ENCODE data around the gene TMEM253. TPM values are rescaled to one million over a fixed set of nuclear protein-coding genes. Genes with fewer than 3 reads are reported as not detected.

Gene TMEM253
- total RNA-seq, 1 donor from 2014 or later, result 2.2 TPM

DNA sequence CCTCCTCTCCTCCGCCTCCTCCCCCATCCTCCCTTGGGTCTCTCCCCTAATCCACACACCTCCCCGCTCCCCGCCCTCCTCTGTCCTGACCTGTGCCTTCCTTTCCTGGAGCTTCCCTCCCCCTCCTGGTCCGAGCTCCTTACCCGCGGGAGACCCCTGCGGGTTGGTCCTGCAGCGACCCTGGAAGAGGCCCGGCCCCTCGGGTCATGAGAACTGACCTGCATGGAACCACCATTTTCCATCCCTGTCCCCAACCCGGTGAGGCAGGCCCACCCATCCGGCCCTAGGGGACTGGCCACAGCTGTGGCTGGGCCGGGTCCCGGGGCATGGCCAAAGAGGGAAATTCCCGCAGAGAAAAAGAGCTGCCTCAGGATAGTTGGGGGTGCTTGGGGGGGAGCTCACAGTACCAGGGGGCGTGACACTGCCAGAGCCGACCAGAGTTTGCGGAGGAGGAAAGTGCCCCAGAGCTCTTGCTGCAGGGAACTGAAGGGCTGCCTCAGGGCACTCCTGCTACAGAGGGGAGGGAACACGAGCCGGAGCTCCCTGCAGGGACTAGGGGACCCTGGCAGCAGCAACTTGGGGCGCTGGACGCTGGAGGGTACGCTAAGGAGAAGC, 30.1 kb upstream of the TMEM253 start:
- peak; percentile 88 for DNase-seq (ENCODE audit: low spot score)

DNA sequence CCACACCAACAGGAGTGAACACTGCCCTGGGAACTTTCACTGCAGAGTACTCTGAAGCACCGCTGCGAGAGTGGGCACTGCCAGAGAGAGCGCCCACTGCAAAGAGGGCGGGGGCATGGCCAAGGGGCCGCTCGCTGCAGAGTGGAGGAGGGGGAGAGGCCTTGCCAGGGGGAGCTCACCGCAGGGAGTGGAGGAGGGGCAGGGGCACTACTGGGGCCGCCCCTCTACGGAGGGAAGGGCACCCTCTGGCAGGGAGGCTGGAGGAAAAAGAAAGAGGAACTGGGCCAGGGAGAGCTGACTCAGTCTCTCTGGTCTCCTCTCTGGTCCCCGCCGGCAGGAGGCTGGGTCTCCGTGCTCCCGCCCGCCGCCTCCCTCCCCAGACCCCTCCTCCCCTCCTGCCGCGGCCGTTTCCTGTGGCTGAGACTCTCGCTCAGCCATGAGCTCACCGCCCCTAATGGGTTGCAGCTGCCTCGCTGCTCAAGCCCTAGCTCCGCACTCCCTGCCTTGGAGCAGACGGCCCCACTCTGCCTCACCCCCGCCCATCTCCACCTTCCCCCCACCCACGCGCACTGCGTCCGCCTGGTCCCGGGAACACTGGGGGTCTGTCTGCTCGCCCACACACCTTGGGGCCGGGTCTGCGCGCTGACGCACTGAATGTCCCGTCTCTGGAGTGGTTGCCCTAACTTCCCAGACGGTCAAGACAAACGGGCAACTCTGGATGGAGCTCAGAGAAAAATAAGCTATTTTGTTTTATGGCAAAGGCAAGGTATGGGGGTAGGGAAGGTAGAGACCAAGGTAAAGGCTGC, 29.4 kb upstream of the TMEM253 start:
- DNase-seq (ENCODE audit: low spot score), result peak; percentile 92

DNA sequence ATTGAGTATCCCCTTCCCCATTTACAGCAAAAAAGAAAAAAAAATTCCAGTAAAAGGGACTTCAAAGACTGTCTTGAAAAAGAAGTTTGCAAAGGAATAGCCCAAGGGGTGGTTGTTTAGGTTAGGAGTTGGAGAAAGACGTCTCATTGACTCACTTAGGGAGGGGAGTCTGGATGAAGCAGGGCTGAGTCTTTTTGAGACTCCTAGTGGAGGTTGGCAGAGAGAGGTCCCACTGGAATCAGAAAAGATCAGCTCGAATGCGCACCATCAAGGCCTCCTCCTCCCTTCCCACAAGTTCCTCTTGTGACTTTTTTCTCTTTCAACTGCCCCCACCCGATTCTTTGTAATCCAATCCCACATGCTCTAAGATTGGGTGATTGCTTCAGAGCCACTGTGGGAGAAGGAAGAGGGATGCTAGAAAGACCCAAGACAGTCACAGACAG, 28.8 kb upstream of the TMEM253 start:
- peak; percentile 49 for DNase-seq (ENCODE audit: low spot score)

DNA sequence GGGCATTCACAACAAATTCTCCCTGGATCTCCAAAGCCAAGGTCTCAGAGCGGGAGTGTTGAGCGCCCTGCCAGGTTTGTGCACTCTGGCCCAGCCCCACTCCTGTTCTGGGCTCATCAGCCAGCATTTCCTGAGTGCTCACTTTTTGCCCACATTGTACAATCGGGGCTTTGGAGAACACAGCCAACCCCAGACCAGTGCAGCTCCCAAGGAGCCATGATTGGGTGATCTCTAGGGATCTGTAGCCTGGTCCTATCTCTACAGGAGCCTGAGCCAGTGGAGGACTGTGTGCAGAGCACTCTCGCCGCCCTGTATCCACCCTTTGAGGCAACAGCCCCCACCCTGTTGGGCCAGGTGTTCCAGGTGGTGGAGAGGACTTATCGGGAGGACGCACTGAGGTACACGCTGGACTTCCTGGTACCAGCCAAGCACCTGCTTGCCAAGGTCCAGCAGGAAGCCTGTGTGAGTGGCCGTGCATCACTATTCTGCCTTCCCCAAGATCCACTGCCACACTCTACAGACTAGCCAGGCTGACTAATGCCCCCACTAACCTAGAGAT, 28.0 kb upstream of the TMEM253 start:
- DNase-seq (ENCODE audit: low spot score), result peak; percentile 47

DNA sequence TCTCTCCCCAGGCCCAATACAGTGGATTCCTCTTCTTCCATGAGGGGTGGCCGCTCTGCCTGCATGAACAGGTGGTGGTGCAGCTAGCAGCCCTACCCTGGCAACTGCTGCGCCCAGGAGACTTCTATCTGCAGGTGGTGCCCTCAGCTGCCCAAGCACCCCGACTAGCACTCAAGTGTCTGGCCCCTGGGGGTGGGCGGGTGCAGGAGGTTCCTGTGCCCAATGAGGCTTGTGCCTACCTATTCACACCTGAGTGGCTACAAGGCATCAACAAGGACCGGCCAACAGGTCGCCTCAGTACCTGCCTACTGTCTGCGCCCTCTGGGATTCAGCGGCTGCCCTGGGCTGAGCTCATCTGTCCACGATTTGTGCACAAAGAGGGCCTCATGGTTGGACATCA, 26.9 kb upstream of the TMEM253 start:
- DNase-seq (ENCODE audit: low spot score), result peak; percentile 51

DNA sequence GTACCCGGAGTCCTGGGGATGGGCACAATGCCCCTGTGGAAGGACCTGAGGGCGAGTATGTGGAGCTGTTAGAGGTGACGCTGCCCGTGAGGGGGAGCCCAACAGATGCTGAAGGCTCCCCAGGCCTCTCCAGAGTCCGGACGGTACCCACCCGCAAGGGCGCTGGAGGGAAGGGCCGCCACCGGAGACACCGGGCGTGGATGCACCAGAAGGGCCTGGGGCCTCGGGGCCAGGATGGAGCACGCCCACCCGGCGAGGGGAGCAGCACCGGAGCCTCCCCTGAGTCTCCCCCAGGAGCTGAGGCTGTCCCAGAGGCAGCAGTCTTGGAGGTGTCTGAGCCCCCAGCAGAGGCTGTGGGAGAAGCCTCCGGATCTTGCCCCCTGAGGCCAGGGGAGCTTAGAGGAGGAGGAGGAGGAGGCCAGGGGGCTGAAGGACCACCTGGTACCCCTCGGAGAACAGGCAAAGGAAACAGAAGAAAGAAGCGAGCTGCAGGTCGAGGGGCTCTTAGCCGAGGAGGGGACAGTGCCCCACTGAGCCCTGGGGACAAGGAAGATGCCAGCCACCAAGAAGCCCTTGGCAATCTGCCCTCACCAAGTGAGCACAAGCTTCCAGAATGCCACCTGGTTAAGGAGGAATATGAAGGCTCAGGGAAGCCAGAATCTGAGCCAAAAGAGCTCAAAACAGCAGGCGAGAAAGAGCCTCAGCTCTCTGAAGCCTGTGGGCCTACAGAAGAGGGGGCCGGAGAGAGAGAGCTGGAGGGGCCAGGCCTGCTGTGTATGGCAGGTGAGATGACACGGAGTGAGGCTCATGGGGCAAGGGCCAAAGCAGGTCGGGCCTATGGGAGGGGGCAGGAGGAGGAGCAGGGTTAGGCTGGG, 26.2 kb upstream of the TMEM253 start:
- no peak for DNase-seq (ENCODE audit: low spot score)

DNA sequence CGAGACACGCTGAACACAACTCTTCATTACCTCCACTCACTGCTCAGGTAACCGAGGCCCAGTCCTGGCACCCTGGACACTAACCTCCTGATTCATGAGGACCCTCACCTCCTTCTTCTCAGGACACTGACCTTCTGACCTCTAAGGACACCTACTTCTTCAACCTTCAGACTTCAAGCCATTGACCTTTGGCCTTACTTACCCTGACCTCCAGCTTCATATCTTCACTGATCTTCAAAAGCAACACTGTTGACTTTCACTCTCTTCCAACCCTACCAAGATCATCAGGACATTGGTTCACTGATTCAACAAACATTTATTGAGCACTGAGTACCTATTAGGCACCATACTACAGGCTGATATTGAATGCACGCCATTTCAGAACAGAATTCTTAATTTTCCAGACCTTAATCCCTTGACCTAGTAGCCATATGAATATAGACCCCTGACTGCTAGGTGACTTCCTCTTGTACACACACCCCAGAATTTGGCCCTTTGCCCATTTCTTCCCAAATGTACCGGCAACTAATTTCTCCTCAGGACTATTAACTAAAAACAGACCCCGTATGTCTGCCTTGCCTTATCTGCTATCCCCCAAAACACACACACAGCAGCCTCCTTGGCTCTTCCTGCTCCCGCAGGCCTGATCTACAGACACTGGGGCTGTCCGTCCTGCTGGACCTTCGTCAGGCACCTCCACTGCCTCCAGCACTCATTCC, 25.0 kb upstream of the TMEM253 start:
- no peak for DNase-seq (ENCODE audit: low spot score)

DNA sequence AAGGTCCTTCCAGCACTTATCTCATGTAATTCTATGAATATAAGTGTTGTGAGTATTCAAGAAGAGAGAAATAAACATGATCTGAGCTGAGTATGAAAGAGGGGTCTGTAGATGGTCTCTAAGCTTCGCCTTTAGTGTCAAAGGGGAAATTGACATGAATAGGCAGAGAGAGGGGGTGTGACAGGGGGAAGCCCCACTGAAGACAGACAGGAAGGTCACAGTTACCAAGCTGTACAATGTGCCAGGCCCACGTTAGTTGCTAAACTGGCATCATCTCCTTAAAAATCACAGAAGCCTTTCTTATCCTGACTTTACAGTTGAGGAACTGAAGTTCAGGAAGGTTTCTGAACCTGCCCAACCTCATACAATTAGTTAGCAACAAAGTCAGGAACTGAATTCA, 23.2 kb upstream of the TMEM253 start:
- DNase-seq (ENCODE audit: low spot score), result no peak

DNA sequence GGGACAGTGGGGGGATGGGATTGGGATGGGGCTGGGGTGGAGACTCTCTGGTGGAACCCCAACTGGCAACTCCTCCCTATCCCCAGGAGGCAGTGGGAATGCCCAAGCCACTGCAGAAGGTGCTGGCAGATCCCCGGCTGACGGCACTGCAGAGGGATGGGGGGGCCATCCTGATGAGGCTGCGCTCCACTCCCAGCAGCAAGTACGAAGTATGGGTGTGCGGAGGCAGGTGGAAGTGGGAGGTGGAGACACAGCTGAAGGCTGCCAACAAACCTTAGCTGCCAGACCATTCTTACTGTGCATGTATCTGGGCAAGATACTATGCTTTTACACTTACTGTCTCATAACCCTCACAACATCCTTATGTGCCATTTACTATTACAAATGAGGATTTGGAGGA, 22.6 kb upstream of the TMEM253 start:
- DNase-seq (ENCODE audit: low spot score), result no peak

DNA sequence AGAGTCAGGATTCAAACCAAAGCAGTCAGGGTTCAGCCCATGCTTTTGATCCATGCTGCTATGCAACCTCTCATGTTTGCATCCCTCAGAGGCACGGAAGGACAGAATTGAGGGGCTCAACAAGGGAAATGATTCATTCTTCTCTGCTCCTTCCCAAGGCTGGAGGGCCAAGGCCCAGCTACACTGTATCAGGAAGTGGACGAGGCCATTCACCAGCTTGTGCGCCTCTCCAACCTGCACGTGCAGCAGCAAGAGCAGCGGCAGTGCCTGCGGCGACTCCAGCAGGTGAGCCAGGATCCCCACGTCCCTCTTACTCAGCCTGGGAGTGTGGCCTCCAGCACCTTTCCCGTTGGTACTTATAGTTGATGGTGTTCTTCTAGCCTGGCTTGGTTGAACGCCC, 22.1 kb upstream of the TMEM253 start:
- no peak for DNase-seq (ENCODE audit: low spot score)

DNA sequence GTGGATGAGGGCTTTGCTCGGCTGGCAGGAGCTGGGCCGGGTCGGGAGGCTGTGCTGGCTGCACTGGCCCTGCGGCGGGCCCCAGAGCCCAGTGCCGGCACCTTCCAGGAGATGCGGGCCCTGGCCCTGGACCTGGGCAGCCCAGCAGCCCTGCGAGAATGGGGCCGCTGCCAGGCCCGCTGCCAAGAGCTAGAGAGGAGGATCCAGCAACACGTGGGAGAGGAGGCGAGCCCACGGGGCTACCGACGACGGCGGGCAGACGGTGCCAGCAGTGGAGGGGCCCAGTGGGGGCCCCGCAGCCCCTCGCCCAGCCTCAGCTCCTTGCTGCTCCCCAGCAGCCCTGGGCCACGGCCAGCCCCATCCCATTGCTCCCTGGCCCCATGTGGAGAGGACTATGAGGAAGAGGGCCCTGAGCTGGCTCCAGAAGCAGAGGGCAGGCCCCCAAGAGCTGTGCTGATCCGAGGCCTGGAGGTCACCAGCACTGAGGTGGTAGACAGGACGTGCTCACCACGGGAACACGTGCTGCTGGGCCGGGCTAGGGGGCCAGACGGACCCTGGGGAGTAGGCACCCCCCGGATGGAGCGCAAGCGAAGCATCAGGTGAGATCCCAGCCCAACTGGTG, 19.2 kb upstream of the TMEM253 start:
- DNase-seq (ENCODE audit: low spot score), result no peak

DNA sequence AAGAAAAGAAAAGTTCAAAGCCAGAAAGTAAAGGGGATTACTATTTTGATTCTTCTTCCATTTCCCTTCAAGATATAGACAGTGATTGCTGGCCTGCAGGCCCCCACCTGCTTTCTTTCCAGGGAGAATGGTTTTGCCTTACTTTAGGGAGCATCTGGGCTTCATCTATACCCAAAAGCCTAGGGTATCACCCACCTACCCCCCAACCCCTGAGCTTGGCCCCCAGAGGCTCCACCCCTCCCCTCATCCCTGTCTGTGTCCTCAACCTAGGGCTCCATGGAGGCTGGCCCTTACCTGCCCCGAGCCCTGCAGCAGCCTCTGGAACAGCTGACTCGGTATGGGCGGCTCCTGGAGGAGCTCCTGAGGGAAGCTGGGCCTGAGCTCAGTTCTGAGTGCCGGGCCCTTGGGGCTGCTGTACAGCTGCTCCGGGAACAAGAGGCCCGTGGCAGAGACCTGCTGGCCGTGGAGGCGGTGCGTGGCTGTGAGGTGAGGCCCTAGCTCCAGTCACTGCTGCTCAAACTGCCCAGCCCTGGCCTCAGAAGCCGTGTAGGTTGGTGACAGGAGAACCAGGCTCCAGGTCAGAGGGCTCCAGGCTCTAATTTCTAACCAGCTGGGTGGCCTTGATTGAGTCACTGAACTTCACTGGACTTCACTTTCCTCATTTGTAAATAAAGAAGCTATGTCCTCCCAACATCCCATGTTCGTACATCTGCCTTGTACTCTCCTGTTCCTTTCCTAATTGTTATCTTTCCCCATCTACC, 17.1 kb upstream of the TMEM253 start:
- no peak for DNase-seq (ENCODE audit: low spot score)

DNA sequence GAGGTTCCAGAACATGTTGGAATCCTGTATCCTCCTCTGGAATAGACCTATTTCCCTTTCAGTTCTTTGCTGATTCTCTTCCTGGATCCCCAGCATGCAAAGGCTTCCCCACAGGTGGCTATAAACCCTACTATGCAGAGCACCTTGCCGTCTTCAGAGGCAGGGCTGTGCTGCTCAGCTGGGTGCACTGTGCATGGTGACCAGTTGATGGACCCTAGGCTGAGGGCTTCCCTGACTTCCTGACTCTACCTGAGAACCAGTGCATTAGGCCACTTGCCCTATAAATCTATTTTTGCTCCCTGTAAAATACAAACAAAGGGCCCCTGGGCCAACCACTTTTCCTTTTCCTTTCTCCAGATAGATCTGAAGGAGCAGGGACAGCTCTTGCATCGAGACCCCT, 16.5 kb upstream of the TMEM253 start:
- DNase-seq (ENCODE audit: low spot score), result no peak

DNA sequence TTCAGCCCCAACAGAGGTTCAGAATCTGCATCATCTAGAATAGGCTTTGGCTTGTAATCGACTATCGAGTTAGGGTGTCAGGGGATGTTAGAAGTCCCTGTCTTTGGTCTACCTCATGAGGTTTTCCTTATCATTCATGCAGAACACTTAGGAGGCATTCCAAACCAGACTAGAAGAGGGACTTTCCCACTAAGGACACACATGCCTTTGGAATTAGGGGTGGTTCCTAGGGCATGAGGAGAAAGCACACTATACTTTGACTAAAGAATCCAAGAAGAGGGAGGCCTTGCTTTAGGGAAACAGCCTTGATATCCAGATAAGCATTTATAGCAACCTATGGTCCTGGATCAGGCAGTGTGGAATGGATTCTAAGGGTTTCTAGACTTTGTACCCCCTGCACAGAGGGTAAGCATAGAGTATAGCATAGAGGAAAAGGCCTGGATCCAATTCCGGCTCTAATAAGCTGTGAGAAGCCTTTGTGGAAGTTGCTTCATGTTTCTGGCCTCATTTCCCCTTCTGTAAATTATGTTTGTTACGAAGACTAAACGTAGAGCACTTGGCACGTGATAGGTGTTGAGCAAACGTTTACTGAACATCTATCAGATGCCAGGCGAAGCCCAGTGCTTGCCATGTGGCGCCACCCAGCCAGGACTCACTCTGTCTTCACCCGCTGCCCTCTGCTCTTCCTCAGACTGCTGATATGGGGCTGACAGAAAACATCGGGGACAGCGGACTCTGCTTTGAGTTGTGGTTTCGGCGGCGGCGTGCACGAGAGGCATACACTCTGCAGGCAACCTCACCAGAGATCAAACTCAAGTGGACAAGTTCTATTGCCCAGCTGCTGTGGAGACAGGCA, 15.6 kb upstream of the TMEM253 start:
- no peak for DNase-seq (ENCODE audit: low spot score)

DNA sequence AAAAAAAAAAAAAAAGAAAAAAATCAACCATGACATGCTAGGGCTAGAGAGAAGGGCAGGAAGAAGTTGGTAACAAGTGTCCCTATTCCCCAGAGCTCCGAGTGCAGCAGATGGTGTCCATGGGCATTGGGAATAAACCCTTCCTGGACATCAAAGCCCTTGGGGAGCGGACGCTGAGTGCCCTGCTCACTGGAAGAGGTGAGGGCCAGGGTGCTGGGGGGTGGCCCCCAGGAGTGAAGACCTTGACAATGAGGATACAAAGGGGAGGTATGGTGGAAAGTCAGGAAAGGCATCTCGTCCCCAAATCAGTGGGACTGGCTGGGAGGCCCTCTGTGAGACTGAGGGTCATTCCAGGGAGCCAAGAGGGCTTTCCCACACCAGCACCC, 14.0 kb upstream of the TMEM253 start:
- DNase-seq (ENCODE audit: low spot score), result no peak

DNA sequence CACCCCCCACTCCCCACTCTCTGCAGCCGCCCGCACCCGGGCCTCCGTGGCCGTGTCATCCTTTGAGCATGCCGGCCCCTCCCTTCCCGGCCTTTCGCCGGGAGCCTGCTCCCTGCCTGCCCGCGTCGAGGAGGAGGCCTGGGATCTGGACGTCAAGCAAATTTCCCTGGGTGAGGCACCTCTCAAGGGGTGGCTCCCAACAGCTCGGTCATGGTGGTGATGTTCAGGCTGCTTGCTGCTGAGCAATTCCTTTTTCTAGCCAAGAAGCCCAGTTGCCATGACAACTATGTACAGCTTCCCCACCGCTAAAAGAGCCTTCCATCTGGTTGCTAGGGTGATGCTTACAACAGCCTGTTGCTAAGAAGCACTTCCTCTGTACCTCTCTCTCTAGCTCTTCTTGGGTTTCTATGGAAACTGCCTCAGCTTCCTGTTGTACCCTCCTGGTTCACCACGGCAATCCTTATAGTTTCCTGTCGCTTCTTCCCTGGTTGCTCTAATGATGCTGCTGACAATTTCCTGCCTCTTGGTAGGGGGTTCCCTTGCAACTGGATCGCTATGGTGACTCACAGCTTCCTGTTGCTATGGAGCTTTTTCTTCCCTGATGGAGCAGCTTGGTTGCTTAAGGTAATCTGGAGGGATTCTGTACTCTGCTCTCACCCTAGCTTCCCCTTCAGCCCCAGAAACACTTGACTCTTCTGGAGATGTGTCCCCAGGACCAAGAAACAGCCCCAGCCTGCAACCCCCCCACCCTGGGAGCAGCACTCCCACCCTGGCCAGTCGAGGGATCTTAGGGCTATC, 13.4 kb upstream of the TMEM253 start:
- DNase-seq (ENCODE audit: low spot score), result no peak

DNA sequence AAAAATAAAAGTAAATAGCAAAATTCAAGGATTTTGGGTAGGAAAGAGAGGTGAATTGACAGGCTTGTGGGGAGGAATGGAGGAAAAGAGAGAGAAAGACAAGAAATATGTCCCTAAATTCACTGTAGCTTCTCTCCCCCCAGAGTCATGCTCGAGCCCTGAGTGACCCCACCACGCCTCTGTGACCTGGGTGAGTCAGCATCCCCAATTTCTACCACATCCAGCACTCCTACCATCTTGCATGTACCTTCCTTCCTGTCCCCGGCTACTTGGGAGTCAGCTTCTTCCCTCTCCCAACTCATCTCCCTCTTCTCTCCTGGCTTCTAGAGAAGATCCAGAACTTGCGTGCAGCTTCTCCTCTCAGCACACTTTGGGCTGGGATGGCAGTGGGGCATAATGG, 12.2 kb upstream of the TMEM253 start:
- no peak for DNase-seq (ENCODE audit: low spot score)

DNA sequence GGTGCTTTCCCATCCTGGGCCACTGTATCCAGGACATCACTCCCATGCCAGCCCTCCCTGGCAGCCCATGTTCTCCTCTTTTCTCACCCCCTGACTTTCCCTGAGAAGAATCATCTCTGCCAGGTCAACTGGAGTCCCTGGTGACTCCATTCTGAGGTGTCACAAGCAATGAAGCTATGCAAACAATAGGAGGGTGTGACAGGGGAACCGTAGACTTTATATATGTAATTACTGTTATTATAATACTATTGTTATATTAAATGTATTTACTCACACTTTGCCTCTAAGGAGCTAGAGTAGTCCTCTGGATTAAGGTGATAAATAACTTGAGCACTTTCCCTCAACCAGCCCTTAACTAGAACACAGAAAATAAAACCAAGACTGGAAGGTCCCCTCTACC, 11.6 kb upstream of the TMEM253 start:
- DNase-seq (ENCODE audit: low spot score), result no peak

All from mesenteric fat pad (tissue), 1 donor.